ENCODE data around the gene GLMN.

Gene GLMN

DNA sequence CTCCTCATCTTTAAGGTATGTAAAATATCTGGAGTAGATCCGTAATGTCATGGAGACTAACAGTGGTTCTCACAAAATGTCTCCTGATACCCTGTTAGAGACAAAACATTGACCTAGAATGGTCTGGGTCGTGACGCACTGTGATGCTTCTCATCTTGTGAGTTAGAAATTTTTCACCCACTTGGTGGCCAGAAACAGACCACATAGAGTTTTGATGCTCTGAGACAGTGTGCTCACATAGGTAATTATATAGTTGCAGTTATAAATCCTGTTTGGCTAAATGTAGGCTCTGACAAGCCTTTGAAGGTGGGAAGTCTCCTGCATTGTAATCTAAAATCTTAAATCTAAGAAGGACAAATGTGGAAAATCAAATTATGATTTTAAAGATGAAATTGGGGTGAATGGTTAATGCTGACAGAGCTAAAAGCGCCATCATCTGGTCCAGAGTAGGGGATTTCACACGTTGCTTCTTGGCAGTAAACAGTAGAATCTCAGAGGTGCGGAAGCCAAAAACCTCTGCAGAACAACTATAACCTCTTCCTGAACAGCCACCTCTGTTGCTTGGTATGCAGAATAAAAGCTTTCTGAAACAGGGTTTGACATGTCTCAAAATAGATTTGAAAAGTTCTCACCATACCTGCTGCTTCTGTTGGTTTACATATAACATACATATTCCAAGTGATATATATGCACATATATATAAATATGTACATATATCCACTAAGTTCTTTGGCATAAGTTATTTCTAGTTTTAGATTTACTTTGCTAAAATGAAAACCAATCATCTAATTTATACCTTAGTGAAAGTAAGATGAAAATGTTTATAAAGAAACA is 17.2 kb upstream of the GLMN start:
- TF ChIP-seq, protein P1, sequence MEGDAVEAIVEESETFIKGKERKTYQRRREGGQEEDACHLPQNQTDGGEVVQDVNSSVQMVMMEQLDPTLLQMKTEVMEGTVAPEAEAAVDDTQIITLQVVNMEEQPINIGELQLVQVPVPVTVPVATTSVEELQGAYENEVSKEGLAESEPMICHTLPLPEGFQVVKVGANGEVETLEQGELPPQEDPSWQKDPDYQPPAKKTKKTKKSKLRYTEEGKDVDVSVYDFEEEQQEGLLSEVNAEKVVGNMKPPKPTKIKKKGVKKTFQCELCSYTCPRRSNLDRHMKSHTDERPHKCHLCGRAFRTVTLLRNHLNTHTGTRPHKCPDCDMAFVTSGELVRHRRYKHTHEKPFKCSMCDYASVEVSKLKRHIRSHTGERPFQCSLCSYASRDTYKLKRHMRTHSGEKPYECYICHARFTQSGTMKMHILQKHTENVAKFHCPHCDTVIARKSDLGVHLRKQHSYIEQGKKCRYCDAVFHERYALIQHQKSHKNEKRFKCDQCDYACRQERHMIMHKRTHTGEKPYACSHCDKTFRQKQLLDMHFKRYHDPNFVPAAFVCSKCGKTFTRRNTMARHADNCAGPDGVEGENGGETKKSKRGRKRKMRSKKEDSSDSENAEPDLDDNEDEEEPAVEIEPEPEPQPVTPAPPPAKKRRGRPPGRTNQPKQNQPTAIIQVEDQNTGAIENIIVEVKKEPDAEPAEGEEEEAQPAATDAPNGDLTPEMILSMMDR (conservative IDR thresholded peaks at IDR 0.05; ENCODE audit: low read depth, low read length) = no peak
- H3K4me3 ChIP-seq (ENCODE audit: low read length) = no peak overlapping the region
- no peak for DNase-seq (ENCODE audit: low read depth)

- no peak overlapping the region for H3K4me3 ChIP-seq (ENCODE audit: low read length)
- no peak for DNase-seq (ENCODE audit: low read depth)
- TF ChIP-seq, protein P1 (conservative IDR thresholded peaks at IDR 0.05; ENCODE audit: low read depth, low read length) = no peak
These were observed 15.2 kb upstream of the GLMN start for GRCh38 chr1:92314024-92314423.

DNA sequence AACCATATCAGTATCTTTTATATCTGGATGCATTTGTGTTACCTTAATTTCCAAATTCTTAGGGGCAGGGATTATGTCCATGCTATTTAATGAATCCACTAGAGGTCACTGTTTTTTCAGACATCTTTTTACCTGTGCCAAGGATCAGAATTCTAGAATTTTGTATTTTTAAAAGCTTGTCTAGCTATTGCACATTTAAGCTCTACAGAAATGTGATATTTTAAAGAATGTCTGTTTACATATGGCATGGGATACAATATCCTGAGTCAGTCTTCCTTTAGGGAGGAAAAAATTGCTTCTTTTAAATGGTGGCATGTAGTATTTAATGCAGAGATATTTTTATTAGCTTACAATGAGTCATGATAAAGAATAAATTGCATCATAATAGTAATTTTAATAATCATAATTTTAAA is 11.4 kb upstream of the GLMN start:
- no peak overlapping the region for H3K4me3 ChIP-seq (ENCODE audit: low read length)
- DNase-seq (ENCODE audit: low read depth) = no peak
- TF ChIP-seq, protein P1 (conservative IDR thresholded peaks at IDR 0.05; ENCODE audit: low read depth, low read length) = peak; percentile 54

DNA sequence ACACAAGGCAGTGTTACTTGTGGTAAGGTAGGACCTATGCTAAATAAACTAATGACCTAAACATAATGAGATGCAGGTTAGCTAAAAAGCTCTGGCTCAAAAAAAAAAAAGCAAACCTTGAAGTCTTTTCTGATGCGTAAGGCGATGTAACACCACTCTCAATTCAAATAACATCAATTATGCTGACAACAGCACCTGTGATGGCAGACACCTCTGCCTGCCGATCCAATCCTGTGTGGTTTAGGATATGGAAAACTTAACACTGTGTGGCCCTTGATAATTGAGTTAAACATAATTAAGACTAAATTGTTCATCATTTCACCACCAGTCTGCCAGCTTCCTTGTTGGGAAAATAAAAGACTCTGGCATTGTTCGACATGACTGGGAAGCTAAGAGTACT is 9.2 kb upstream of the GLMN start:
- TF ChIP-seq, protein P1 (conservative IDR thresholded peaks at IDR 0.05; ENCODE audit: low read depth, low read length) = no peak
- no peak for DNase-seq (ENCODE audit: low read depth)
- no peak overlapping the region for H3K4me3 ChIP-seq (ENCODE audit: low read length)

DNA sequence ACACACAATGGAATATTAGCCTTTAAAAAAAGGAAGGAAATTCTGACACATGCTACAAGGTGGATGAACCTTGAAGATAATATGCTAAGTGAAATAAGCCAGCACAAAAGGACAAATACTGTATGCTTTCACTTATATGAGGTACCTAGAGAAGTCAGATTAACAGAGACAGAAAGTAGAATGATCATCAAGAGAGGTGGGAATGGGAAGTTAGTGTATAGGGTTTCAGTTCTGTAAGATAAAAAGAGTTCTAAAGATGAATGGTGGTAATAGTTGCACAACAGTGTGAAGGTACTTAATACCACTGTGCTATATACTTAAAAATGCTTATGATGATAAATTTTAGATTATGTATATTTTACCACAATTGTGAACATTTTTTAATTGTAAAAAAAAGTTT is 7.2 kb upstream of the GLMN start:
- TF ChIP-seq, protein P1 (conservative IDR thresholded peaks at IDR 0.05; ENCODE audit: low read depth, low read length) = no peak
- no peak overlapping the region for H3K4me3 ChIP-seq (ENCODE audit: low read length)
- DNase-seq (ENCODE audit: low read depth) = no peak

GRCh38 chr1:92301021-92301420 is 2.2 kb upstream of the GLMN start:
- TF ChIP-seq, protein P1 (conservative IDR thresholded peaks at IDR 0.05; ENCODE audit: low read depth, low read length) = no peak
- no peak for DNase-seq (ENCODE audit: low read depth)
- H3K4me3 ChIP-seq (ENCODE audit: low read length) = no peak overlapping the region
